ENCODE measurements around the gene CDC42BPA. TPM values are rescaled to one million over a fixed set of nuclear protein-coding genes. Genes with fewer than 3 reads are reported as not detected.

Gene CDC42BPA
- total and polyA plus RNA-seq, 2 of the 13 experiments (the other 11 are each of a cell fraction or from before 2014, with no cell fraction given) = 6.5 to 16.0 TPM

- Histone ChIP-seq H3K4me2 (ENCODE audit: low read depth, low read length) (no peak overlapping the region), H3K79me2 (ENCODE audit: insufficient read depth, low read length) (no peaks in the 10 kb centered on the region), H3K9me3 (ENCODE audit: low read length) (no peaks in the 10 kb centered on the region), H2AFZ (ENCODE audit: low read length) (no peak overlapping the region), H3K9ac (ENCODE audit: insufficient read depth, low read depth, low read length) (no peak overlapping the region), H4K20me1 (ENCODE audit: insufficient read depth, low read length) (no peaks in the 10 kb centered on the region), H3K4me1 (ENCODE audit: insufficient read depth, low read length) (no peaks in the 10 kb centered on the region), H3K27ac (ENCODE audit: extremely low read length, insufficient read depth, low read length) (no peak overlapping the region), H3K4me3 (replicated peaks in 1 of 3; ENCODE audit: insufficient read depth in 1 of 3, low read depth in 2 of 3, low read length in 3 of 3) (no peak overlapping the region), H3K36me3 (replicated peaks in 1 of 2; ENCODE audit: control insufficient read depth in 1 of 2, insufficient read depth in 2 of 2, low read length in 2 of 2) (no peaks in the 10 kb centered on the region; a peak in 1 of 5 replicates), H3K27me3 (ENCODE audit: control insufficient read depth in 1 of 2, insufficient read depth in 2 of 2, low read length in 2 of 2) (no peaks in the 10 kb centered on the region)
- FAIRE-seq (no peak), ATAC-seq (no peak), DNase-seq (ENCODE audit: low spot score) (no peak)
- no TSS peak for BruUV-seq (replicated peaks)
- intact Hi-C loops (cut with micrococcal nuclease; ENCODE audit: unreplicated experiment) = no loop called here
- POLR2A ChIA-PET = no interaction called here
- TF ChIP-seq MAFK (conservative IDR thresholded peaks at IDR 0.05 in 1 of 2, IDR thresholded peaks at IDR 0.05 in 1 of 2; ENCODE audit: low read length in 2 of 2) = peak; percentile 30 to 40; a peak in 2 of 4 replicates
- TF ChIP-seq, protein P1, sequence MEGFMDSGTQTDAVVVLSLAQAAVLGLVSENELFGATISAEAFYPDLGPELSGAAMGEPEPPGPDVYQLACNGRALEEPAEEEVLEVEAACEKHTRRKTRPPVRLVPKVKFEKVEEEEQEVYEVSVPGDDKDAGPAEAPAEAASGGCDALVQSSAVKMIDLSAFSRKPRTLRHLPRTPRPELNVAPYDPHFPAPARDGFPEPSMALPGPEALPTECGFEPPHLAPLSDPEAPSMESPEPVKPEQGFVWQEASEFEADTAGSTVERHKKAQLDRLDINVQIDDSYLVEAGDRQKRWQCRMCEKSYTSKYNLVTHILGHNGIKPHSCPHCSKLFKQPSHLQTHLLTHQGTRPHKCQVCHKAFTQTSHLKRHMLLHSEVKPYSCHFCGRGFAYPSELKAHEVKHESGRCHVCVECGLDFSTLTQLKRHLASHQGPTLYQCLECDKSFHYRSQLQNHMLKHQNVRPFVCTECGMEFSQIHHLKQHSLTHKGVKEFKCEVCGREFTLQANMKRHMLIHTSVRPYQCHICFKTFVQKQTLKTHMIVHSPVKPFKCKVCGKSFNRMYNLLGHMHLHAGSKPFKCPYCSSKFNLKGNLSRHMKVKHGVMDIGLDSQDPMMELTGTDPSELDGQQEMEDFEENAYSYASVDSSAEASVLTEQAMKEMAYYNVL (CRISPR knock-in tag; IDR thresholded peaks at IDR 0.05; ENCODE audit: borderline replicate concordance) = no peak
- CTCF ChIA-PET (ENCODE audit: low intra/inter-chr PET ratio, low total read pairs) = no interaction called here
- in situ Hi-C loops (cut with HindIII; ENCODE audit: extremely low pct_ligation_motif_present, low pct_unique_long_range_greater_than_20kb) = no loop called here
- WGBS (ENCODE audit: low lambda C conversion rate) = 97% methylated on average over 5 of the region's 5 CpGs
Observed at GRCh38 chr1:227010645-227011044, 307.6 kb downstream of the CDC42BPA start.

DNA sequence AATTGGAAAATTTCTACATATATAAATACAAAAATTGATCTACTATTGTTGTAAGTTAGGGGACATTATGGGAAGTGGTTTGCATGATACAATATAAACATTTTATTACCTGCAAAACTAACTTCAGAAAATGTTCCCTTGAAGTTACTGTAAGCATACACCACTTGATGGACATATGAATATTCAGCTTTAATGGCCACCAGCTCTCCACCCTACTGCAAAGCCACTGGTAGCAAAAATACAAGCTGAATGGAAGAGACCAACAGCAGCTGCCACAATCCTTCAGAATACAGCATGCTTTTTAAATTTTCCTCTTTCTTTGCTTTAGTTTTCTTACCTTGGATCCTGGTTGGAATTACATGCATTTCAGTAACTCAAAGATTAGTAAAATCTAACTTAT lies 308.4 kb downstream of the CDC42BPA start:
- no TSS peak for BruUV-seq (replicated peaks)
- TF ChIP-seq ZSCAN22 (CRISPR knock-in tag; IDR thresholded peaks at IDR 0.05) (no peak), ZNF83 (CRISPR knock-in tag; IDR thresholded peaks at IDR 0.05; ENCODE audit: borderline replicate concordance) (no peak), MTA3 (CRISPR knock-in tag; IDR thresholded peaks at IDR 0.05) (no peak), ZNF850 (CRISPR knock-in tag; conservative IDR thresholded peaks at IDR 0.05) (no peak), BCL6 (CRISPR knock-in tag; IDR thresholded peaks at IDR 0.05) (no peak), RFX3 (CRISPR knock-in tag; IDR thresholded peaks at IDR 0.05) (no peak), ZNF460 (CRISPR knock-in tag; IDR thresholded peaks at IDR 0.05; ENCODE audit: borderline replicate concordance) (no peak), AGO2 (optimal IDR thresholded peaks at IDR 0.05; ENCODE audit: low read depth, low read length) (no peak), ZNF275 (CRISPR knock-in tag; IDR thresholded peaks at IDR 0.05; ENCODE audit: borderline replicate concordance) (no peak), KLF12 (CRISPR knock-in tag; IDR thresholded peaks at IDR 0.05; ENCODE audit: borderline replicate concordance) (no peak), ZNF770 (CRISPR knock-in tag; IDR thresholded peaks at IDR 0.05) (no peak)

More for the DNA sequence above, 308.4 kb downstream of the CDC42BPA start:
- H3K36me3 ChIP-seq (replicated peaks in 1 of 2; ENCODE audit: control insufficient read depth in 1 of 2, insufficient read depth in 2 of 2, low read length in 2 of 2) = peaks cover 0 to under 1% of the 10 kb centered on the region in 2 experiments; a peak in 1 of 5 replicates
- no peaks in the 10 kb centered on the region for H3K9me3 ChIP-seq (ENCODE audit: low read length)
- H3K4me3 ChIP-seq (replicated peaks in 1 of 3; ENCODE audit: insufficient read depth in 1 of 3, low read depth in 2 of 3, low read length in 3 of 3) = no peak overlapping the region
- no peaks in the 10 kb centered on the region for H3K27me3 ChIP-seq (ENCODE audit: control insufficient read depth in 1 of 2, insufficient read depth in 2 of 2, low read length in 2 of 2)
- POLR2A ChIA-PET = no interaction called here
- DNase-seq (ENCODE audit: low spot score) (no peak), ATAC-seq (no peak), FAIRE-seq (no peak)
- H2AFZ ChIP-seq (ENCODE audit: low read length) = no peak overlapping the region
- no peak overlapping the region for H3K27ac ChIP-seq (ENCODE audit: extremely low read length, insufficient read depth, low read length)
- no peaks in the 10 kb centered on the region for H4K20me1 ChIP-seq (ENCODE audit: insufficient read depth, low read length)
- CTCF ChIA-PET (ENCODE audit: low intra/inter-chr PET ratio, low total read pairs) = no interaction called here
- H3K4me2 ChIP-seq (ENCODE audit: low read depth, low read length) = no peak overlapping the region
- H3K79me2 ChIP-seq (ENCODE audit: insufficient read depth, low read length) = no peaks in the 10 kb centered on the region
- in situ Hi-C loops (cut with HindIII; ENCODE audit: extremely low pct_ligation_motif_present, low pct_unique_long_range_greater_than_20kb) = no loop called here
- intact Hi-C loops (cut with micrococcal nuclease; ENCODE audit: unreplicated experiment) = no loop called here
- no peak overlapping the region for H3K9ac ChIP-seq (ENCODE audit: insufficient read depth, low read depth, low read length)
- no peaks in the 10 kb centered on the region for H3K4me1 ChIP-seq (ENCODE audit: insufficient read depth, low read length)
